NCI-H2196 (cell line): ENCODE measurements around the gene SLC36A3.
"Not testable (repeated sequence)": the region's sequence is repeated elsewhere in the genome, so short reads cannot be mapped to it uniquely, and the experiment has no call there.

Experiments
- DNase-seq: peaks from one replicate; lab custom pipeline; 2025; ENCODE audit not compliant: unreplicated experiment; lab: John Stamatoyannopoulos, UW

The SLC36A3 gene

DNA sequence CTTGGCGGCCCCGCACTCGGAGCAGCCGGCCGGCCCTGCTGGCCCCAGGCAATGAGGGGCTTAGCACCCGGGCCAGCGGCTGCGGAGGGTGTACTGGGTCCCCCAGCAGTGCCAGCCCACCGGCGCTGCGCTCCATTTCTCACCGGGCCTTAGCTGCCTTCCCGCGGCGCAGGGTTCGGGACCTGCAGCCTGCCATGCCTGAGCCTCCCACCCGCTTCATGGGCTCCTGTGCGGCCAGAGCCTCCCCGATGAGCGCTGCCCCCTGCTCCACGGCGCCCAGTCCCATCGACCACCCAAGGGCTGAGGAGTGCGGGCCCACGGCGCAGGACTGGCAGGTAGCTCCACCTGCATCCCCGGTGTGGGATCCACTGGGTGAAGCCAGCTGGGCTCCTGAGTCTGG is 5.7 kb upstream of the SLC36A3 start:
- DNase-seq = not testable (repeated sequence)

DNA sequence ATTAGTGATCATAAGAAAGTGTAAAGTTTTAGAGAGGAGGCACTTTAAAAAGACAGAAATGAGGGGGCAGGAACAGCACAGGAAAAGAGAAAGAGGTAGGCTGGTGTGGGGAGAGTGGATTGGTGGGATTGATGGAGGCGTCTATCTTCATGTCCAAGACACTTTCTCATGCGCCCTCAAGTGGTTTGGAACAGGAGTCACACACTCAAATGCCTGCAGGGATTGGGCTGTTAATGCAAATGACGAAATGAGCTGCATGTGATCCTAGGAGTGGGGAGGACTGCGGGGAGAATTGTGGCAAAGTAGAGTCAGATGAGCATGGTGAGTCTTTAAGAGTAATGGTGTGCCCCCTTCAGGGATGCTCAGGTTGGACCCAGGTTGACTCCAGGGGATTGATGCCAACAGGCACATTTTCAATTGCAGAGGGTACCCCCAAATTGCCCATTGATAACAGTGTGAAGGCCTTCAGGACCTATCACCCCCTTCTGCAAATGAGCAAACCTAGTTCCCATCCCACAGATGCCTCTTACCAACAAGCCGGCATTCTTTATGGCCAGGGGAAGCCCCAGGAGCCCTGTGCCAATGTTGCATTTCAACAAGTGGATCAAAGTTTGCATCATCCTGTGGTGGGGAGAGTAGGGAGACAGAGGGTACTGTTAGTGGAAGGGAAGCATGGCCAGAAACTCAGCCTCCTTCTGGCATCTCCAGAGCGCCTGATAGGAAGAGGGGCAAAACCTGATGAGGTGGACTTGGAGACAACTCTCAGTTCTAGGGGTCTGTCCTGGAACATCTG is 5.3 kb downstream of the SLC36A3 start:
- DNase-seq = peak; percentile 8

- no peak for DNase-seq
Measured at GRCh38 chr5:151296974-151297373, 6.6 kb downstream of the SLC36A3 start.

DNA sequence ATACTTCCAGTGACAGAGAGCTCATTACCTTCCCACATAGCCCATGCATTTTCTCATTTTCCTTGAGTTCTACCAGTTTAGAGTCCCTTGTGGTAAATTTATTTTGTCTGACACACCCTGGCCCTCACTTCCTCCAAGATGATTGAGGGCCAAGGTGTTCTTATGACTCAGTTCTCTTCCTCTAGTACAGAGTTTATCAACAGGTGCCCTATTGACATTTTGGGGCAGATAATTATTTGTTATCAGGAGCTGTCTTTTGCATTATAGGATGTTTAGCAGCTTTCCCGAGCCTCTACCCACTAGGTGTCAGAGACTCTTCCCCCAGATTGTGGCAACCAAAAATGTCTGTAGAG is 7.1 kb downstream of the SLC36A3 start:
- no peak for DNase-seq

DNA sequence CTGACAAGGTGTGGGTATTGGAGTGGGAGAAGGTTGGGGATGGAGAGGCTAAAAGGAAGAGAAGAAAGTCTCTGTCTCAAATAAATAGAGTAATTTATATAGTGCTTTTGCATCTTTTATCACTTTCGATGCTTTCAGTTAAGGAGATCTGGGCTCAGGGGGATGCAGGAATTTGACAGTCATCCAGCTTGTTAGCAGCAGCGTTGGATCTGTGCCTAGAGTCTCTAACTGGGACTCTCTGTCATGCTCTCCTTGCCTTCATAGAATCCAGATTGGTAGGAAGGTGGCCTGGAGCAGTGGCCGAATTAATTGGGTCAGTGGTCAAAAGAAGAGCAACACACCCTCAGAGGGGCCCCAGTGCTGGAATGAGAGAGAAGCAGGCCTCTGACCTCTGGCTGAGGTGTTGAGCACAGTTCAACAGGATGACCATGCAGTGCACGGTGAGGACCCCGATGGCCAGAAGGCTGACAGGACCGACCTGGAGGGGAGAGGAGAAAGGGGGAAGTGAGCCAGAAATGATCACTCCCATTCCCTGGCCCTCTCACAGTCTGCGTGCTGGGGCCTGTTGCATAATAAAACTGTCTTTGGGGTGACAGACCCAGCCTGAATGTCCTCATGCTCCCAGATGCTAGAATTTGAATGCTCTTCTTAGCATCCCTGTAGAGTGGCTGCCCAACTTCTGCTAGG is 7.6 kb downstream of the SLC36A3 start:
- DNase-seq = no peak

GRCh38 chr5:151295138-151295537 is 8.4 kb downstream of the SLC36A3 start:
- DNase-seq = no peak

GRCh38 chr5:151293624-151294023 is 9.9 kb downstream of the SLC36A3 start:
- no peak for DNase-seq

- DNase-seq = peak; percentile 6
Measured at GRCh38 chr5:151288180-151288579, 15.4 kb downstream of the SLC36A3 start.

DNA sequence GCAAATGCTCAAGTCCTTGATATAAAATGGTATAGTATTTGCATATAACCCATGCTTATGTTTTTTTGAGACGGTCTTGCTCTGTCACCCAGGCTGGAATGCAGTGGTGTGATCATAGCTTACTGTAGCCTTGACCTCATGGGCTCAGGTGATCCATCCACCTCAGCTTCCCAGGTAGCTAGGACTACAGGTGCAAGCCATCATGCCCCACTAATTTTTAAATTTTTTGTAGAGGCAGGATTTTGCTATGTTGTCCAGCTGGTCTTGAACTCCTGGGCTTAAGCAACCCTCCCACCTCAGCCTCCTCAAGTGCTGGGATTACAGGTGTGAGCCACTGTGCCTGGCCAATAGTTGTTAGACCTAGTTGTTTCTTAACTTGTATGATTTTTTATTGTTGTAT is 17.3 kb downstream of the SLC36A3 start:
- no peak for DNase-seq

- no peak for DNase-seq
Measured at GRCh38 chr5:151285683-151286082, 17.9 kb downstream of the SLC36A3 start.

DNA sequence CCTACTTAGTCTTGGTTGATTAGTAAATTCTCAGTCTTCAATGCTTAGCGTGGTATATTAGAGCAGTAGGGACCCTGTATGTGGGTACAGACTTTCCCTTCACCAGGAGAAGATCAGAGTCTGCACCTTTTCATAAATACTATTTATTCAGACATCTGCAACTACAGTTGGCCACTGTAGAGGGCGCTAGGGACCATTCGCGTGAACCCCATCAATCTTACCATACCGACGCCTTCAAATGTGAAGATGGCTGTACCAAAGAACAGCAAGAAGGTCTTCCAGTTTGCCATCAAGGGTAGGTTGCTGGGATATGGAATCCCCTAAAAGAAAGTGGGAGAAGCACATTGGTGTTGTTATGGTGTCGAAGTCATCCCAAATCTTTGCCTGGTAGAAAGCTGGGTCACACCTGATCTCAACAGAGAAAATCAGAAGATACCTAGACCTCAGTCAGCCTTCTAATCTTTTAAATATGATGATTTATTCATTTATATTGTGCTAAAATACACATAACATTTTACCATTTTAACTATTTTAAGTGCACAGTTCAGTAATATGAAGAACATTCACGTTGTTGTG is 19.1 kb downstream of the SLC36A3 start:
- no peak for DNase-seq

DNA sequence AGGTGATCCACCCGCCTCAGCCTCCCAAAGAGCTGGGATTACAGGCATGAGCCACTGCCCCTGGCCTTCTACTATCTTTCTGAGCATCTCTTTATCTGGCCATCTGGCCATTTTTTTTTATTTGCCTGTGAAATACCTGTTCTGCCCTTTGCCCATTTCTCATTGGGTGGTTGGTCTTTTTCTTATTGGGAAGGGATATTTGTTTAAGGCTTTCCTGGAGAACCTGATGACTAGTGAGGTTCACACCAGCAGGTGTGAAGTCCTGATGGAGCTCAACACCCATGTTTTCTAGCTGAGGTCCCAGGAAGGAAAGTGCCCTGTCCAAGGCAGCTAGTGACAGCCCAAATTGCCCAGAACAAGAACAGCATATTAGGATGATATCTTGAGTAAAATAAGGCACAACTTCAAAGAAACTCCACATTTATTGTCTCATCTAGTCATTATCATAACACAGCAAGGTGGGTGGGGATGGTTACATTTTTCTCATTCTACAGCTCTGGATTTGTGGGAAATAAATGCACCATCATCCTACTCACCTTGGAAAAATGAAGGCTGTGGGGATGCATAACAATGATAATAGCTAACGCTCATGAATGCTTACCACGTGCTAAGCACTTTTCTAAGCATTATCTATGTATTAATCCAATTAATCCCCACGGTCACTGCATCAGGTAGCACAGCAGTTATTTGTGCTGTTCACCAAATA is 20.3 kb downstream of the SLC36A3 start:
- no peak for DNase-seq

- no peak for DNase-seq
Measured at GRCh38 chr5:151281001-151281639, 22.4 kb downstream of the SLC36A3 start.

DNA sequence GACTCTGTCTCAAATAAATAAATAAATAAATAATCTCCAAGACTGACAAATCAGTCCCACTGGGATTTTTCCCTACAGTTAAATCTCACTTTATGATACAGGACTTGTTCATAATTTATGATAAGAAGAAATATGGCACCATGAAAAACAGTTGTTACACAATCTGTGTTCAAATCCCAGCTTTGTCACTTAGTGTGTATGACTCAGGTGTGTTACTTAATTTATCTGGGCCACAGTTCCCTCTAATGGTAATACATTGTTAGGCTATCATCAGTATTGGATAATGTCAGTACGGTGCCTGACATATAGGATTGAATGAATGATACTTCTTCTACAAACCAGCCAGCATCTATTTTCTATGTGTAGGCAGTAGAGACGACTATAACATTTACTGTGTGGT is 23.1 kb downstream of the SLC36A3 start:
- DNase-seq = no peak

GRCh38 chr5:151278845-151279244 is 24.7 kb downstream of the SLC36A3 start:
- DNase-seq = no peak

DNA sequence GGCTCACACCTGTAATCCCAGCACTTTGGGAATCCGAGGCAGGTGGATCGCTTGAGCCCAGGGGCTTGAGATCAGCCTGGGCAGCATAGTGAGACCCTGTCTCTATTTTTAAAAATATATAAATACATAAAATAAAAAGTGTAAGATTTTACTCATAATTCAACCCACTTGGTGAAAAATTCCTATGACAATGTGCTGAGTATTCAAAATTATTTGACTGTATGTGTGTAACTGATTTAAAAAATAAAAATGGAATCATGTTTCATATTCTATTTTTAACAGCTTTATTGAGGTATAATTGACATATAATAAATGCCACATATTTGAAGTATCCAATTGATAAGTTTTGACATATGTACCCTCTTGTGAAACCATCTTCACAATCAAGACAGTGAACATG is 27.8 kb downstream of the SLC36A3 start:
- DNase-seq = no peak

GRCh38 chr5:151274666-151275065 is 28.9 kb downstream of the SLC36A3 start:
- no peak for DNase-seq

DNA sequence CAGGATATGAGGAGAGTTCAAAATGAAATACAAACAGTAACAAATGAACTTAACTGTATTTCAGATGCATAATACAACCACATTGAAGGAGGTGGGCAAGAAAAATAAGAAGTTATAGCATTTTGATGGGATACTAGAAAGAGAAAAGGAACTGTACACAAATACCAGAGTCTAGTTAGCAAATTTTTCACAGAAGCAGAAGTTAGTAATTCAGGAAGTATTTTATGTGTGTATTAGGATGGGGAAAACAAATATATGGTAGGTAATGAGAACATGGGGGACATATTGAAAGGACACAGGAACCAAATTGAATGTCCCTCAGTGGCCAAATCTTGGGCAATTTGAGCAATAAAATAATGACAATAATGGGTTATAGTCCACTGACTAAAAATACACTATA is 32.2 kb downstream of the SLC36A3 start:
- DNase-seq = no peak

DNA sequence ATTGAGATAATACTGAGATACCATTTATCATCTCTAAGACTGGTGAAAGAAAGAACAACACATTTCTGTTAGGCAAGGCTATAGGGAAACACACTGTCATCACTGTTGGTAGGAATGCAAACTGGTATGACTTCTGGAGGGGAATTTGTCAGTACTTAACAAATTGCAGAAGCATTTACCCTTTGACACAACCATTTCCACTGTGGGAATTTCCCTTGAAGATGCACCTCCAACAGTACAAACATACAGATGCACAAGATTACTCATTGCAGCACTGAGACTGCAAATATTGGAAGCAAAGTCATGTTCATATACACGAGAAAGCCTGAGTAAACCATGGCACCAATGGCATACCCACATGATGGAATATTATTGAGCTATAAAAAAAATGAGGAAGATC is 33.0 kb downstream of the SLC36A3 start:
- no peak for DNase-seq

DNA sequence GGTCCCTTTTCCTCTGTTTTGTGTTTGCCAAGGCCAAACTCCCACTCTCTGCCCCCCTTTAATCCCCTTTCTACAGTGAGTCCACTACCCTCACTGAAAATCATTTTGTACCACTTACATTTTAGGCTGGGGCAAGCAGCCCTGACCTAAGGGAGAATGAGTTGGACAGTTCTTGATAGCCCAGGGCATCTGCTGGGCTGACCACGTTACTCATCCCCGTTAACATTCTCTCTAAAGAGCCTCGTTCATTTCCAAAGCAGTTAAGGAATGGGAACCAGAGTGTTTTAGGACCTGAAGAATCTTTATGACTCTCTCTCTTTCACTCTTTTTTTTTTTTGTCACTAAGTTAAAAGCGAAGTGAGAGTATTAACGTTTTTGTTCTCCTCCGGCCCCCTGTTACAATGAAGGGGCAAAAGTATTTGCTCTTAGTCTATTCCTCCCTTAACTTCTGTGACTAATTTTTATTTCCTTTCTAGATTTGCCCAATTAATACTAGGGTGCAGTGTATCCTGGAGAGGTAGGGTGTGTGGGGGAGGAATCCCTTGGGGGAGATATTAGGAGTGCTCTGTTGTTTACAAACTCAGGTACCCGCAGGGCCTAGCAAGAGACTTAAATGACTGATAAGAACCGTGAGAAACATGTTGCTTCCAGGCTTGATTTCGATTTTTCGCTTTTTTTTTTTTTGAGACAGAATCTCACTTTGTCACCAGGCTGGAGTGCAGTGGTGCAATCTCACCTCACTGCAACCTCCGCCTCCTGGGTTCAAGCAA is 35.9 kb downstream of the SLC36A3 start:
- no peak for DNase-seq

- DNase-seq = no peak
Measured at GRCh38 chr5:151264113-151264512, 39.5 kb downstream of the SLC36A3 start.
